Caco-2 (cell line): Measurements from ENCODE around the gene MTF1. TPM values are rescaled to one million over a fixed set of nuclear protein-coding genes. Genes with fewer than 3 reads are reported as not detected.

Experiments
- BruUV-seq: library from RNA; stranded (reverse); fragments of 400-500 nt; replicated peaks from 2 replicates; lab custom pipeline; 2021; lab: Mats Ljungman, UMichigan
- CTCF ChIA-PET: fragments of 300-600 bp; sonication (Branson Sonifier 250); formaldehyde crosslinking; loops from one replicate; lab custom pipeline; 2022; ENCODE audit warnings: antibody characterized with exemption; lab: Charles Lee
- POLR2A ChIA-PET: fragments of 300-600 bp; sonication (Branson Sonifier 250); formaldehyde crosslinking; loops from one replicate; lab custom pipeline; 2022; ENCODE audit warnings: antibody characterized with exemption; lab: Charles Lee
- DNase-seq, 2 experiments: peaks; one replicate each; pipeline versions ENCODE4 v3.0.0 to v3.0.0-alpha.2; 2020 to 2022
- H3K27me3 ChIP-seq: replicated peaks from 2 replicates; pipeline ENCODE4 v1.6.0; 2011; ENCODE audit warnings: low read length; ENCODE audit not compliant: control insufficient read depth, insufficient read depth
- H3K36me3 ChIP-seq: 2 replicates; pipeline ENCODE4 v1.5.1; 2011; ENCODE audit warnings: low read length; ENCODE audit not compliant: control insufficient read depth, insufficient read depth
- H3K4me1 ChIP-seq: fragments of 250-450 bp; sonication (Bioruptor Pico); 2 replicates; pipeline ENCODE4 v1.5.1; 2020; ENCODE audit warnings: mild to moderate bottlenecking
- H3K4me3 ChIP-seq: 2 replicates; pipeline ENCODE4 v1.5.1; 2011; ENCODE audit warnings: low read depth, mild to moderate bottlenecking, control low read depth, low read length
- H3K9me3 ChIP-seq: fragments of 250-450 bp; sonication (Bioruptor Pico); 2 replicates; pipeline ENCODE4 v1.5.1; 2020; ENCODE audit warnings: mild to moderate bottlenecking, moderate library complexity
- H3K27ac Mint-ChIP-seq: one replicate; pipeline ENCODE4 v1.8.0; 2022; ENCODE audit warnings: mixed read lengths; ENCODE audit not compliant: unreplicated experiment
- H3K27me3 Mint-ChIP-seq: one replicate; pipeline ENCODE4 v1.8.0; 2022; ENCODE audit warnings: mixed read lengths; ENCODE audit not compliant: insufficient read depth, unreplicated experiment
- H3K36me3 Mint-ChIP-seq: one replicate; pipeline ENCODE4 v1.8.0; 2022; ENCODE audit warnings: mild to moderate bottlenecking, mixed read lengths; ENCODE audit not compliant: insufficient read depth, unreplicated experiment
- H3K4me1 Mint-ChIP-seq: one replicate; pipeline ENCODE4 v1.8.0; 2022; ENCODE audit warnings: low read depth, mixed read lengths; ENCODE audit not compliant: unreplicated experiment
- H3K4me3 Mint-ChIP-seq: one replicate; pipeline ENCODE4 v1.8.0; 2022; ENCODE audit warnings: mild to moderate bottlenecking, moderate library complexity, mixed read lengths; ENCODE audit not compliant: unreplicated experiment
- H3K9me3 Mint-ChIP-seq: one replicate; pipeline ENCODE4 v1.8.0; 2022; ENCODE audit warnings: mixed read lengths; ENCODE audit not compliant: unreplicated experiment
- CTCF ChIP-seq, 2 experiments: fragments of 200-600 bp in 1 of 2; IDR thresholded peaks; 1 replicate in 1 of 2; 2 replicates in 1 of 2; pipeline versions ENCODE4 v1.5.1 to v1.8.0; 2011 to 2022; ENCODE audit warnings: antibody characterized with exemption in 1 of 2, control low read depth in 1 of 2, inconsistent platforms in 1 of 2, low read depth in 1 of 2, low read length in 1 of 2, mild to moderate bottlenecking in 1 of 2, moderate library complexity in 1 of 2; ENCODE audit not compliant: insufficient read depth in 1 of 2, severe bottlenecking in 1 of 2, unreplicated experiment in 1 of 2
- intact Hi-C: fragments of 100-400 bp; cut with micrococcal nuclease; formaldehyde crosslinking; loops from one replicate; pipeline ENCODE4 v1.10.0; 2022; ENCODE audit not compliant: unreplicated experiment
- total RNA-seq: library from RNA; stranded (reverse); gene quantifications from 2 replicates; pipeline ENCODE4 v1.2.3, GENCODE V29; 2022

The MTF1 gene
- total RNA-seq, 1 experiment from 2014 or later = 8.4 TPM

- POLR2A ChIA-PET = interaction anchor here (1.1 kb wide), 1 partner anchor 13 kb away, joined by 9 read pairs; the partner anchor contains the start of genes C1orf122 and YRDC
- intact Hi-C loops = no loop called here
Observed at GRCh38 chr1:37794372-37795339, 64.7 kb downstream of the MTF1 start.

GRCh38 chr1:37793773-37794371 lies 65.5 kb downstream of the MTF1 start, which contains the start of gene MANEAL:
Gene MANEAL, plus strand, starts transcription at chr1:37793847. Its CDS starts 336 bp downstream, at chr1:37794183.
- Histone ChIP-seq H3K36me3 (no peaks in the 10 kb centered on the region), H3K4me3 (peak within 1 kb of the TSS; percentile 71), H3K9me3 (no peaks in the 10 kb centered on the region), H3K4me1 (no peaks in the 10 kb centered on the region; the same call in 1 of the 2 replicates), H3K27me3 (no peaks in the 10 kb centered on the region)
- BruUV-seq = no TSS peak
- CTCF ChIA-PET = interaction anchor here (0.5 kb wide), 1 partner anchor 14 kb away, joined by 4 read pairs; the partner anchor contains the start of genes C1orf122 and YRDC
- Mint-ChIP-seq H3K4me1 (no peaks in the 10 kb centered on the region), H3K9me3 (no peaks in the 10 kb centered on the region), H3K27me3 (no peaks in the 10 kb centered on the region), H3K4me3 (peak within 1 kb of the TSS; percentile 78), H3K36me3 (peaks cover 13% of the 10 kb centered on the region), H3K27ac (no peak within 1 kb of the TSS)
- POLR2A ChIA-PET = interaction anchor here (1.1 kb wide), 1 partner anchor 14 kb away, joined by 9 read pairs; the partner anchor contains the start of genes C1orf122 and YRDC
- intact Hi-C loops = no loop called here
- no peak for TF ChIP-seq CTCF (IDR thresholded peaks at IDR 0.05; ENCODE audit: insufficient read depth in 1 of 2, low read depth in 1 of 2, low read length in 1 of 2, severe bottlenecking in 1 of 2, unreplicated experiment in 1 of 2)
- DNase-seq = peak; percentile 54 to 65

More at GRCh38 chr1:37794372-37795339, 64.7 kb downstream of the MTF1 start:
- H3K27ac Mint-ChIP-seq = no peak overlapping the region
- no TSS peak for BruUV-seq
- H3K9me3 Mint-ChIP-seq = no peaks in the 10 kb centered on the region
- peak overlapping the region; percentile 78 for H3K4me3 Mint-ChIP-seq
- H3K9me3 ChIP-seq = no peaks in the 10 kb centered on the region
- no peaks in the 10 kb centered on the region for H3K36me3 ChIP-seq
- no peaks in the 10 kb centered on the region for H3K27me3 ChIP-seq
- no peaks in the 10 kb centered on the region for H3K4me1 Mint-ChIP-seq
- H3K36me3 Mint-ChIP-seq = peaks cover 13% of the 10 kb centered on the region
- H3K27me3 Mint-ChIP-seq = no peaks in the 10 kb centered on the region
- peak overlapping the region; percentile 71 for H3K4me3 ChIP-seq
- DNase-seq = no peak
- peak in 1 of 2 experiments; percentile 6 for TF ChIP-seq CTCF (IDR thresholded peaks at IDR 0.05; ENCODE audit: insufficient read depth in 1 of 2, low read depth in 1 of 2, low read length in 1 of 2, severe bottlenecking in 1 of 2, unreplicated experiment in 1 of 2)
- H3K4me1 ChIP-seq = no peaks in the 10 kb centered on the region; the same call in 1 of the 2 replicates
- CTCF ChIA-PET = interaction anchor here (0.5 kb wide), 1 partner anchor 37 kb away, joined by 5 read pairs; no protein-coding TSS in a partner anchor
